Measurements from ENCODE around the gene SEMA4B. TPM values are rescaled to one million over a fixed set of nuclear protein-coding genes. Genes with fewer than 3 reads are reported as not detected.

Gene SEMA4B
- total and polyA plus RNA-seq, 9 of the 15 experiments (the other 6 are each of a cell fraction or from before 2014, with no cell fraction given), result 1.3 to 33.6 (median 11.0) TPM

- in situ Hi-C loops (cut with MboI), result no loop called here
- POLR2A ChIA-PET, result interaction anchor here (0.7 to 0.9 kb wide), 2 partner anchors 30 to 36 kb away, joined by 3 read pairs; no protein-coding TSS in a partner anchor
- BruUV-seq (replicated peaks), result no TSS peak
- H3K4me1 ChIP-seq (replicated peaks in 1 of 2; ENCODE audit: control insufficient read depth in 2 of 2, insufficient read depth in 2 of 2, low read length in 2 of 2), result peaks cover 23 to 36% of the 10 kb centered on the region in 2 experiments
- ATAC-seq (no peak), DNase-seq (ENCODE audit: extremely low read depth in 1 of 4, low spot score in 3 of 4) (no peak), FAIRE-seq (no peak)
- no peaks in the 10 kb centered on the region; the same call in 2 of the 3 replicates for H3K36me3 ChIP-seq (ENCODE audit: control insufficient read depth, insufficient read depth, low read length)
- no peaks in the 10 kb centered on the region for H3K9me1 ChIP-seq (ENCODE audit: control insufficient read depth, insufficient read depth, low read length)
- H3K79me2 ChIP-seq (ENCODE audit: control insufficient read depth, insufficient read depth, low read length), result peaks cover 24% of the 10 kb centered on the region
- H3K27me3 ChIP-seq (ENCODE audit: control insufficient read depth in 2 of 2, insufficient read depth in 2 of 2, low read length in 2 of 2), result no peaks in the 10 kb centered on the region
- H3K9me3 ChIP-seq (replicated peaks; ENCODE audit: control insufficient read depth, insufficient read depth, low read depth, low read length), result no peaks in the 10 kb centered on the region
- WGBS (ENCODE audit: insufficient coverage, low coverage, missing lambda C conversion rate), result 48% methylated on average over 2 of the region's 2 CpGs
- no peak overlapping the region for H3K4me3 ChIP-seq
- intact Hi-C loops (cut with micrococcal nuclease), result no loop called here
- H4K20me1 ChIP-seq (replicated peaks; ENCODE audit: control insufficient read depth, insufficient read depth, low read length), result no peaks in the 10 kb centered on the region
- CTCF ChIA-PET (ENCODE audit: low intra/inter-chr PET ratio), result no interaction called here
- peak overlapping the region; percentile 82 for H2AFZ ChIP-seq (ENCODE audit: low read depth, low read length)
- H3K4me2 ChIP-seq (ENCODE audit: insufficient read depth, low read length), result no peak overlapping the region
- H3K9ac ChIP-seq (ENCODE audit: insufficient read depth in 1 of 2, low read depth in 2 of 2, low read length in 2 of 2), result peak overlapping the region in 1 of 2 experiments; percentile 27; a peak in 1 of 4 replicates
- peak overlapping the region; percentile 5; the same call in 2 of the 3 replicates for H3K27ac ChIP-seq (ENCODE audit: extremely low read depth, low read depth, low read length)
- TF ChIP-seq NR2F6 (CRISPR knock-in tag; IDR thresholded peaks at IDR 0.05), result no peak
- no peak for TF ChIP-seq ATF4 (CRISPR knock-in tag; IDR thresholded peaks at IDR 0.05)
- no peak for TF ChIP-seq SIN3A (IDR thresholded peaks at IDR 0.05; ENCODE audit: borderline replicate concordance in 2 of 2, control insufficient read depth in 1 of 2, low read depth in 2 of 2, low read length in 2 of 2)
- no peak for TF ChIP-seq FIP1L1 (IDR thresholded peaks at IDR 0.05; ENCODE audit: low read depth, low read length, poor library complexity, severe bottlenecking)
- no peak for TF ChIP-seq ZNF398 (CRISPR knock-in tag; IDR thresholded peaks at IDR 0.05)
- TF ChIP-seq POLR2H (tag; IDR thresholded peaks at IDR 0.05; ENCODE audit: low read depth), result no peak
- TF ChIP-seq ZNF263 (CRISPR knock-in tag; IDR thresholded peaks at IDR 0.05; ENCODE audit: borderline replicate concordance), result peak; percentile 84
- no peak for TF ChIP-seq SFPQ (IDR thresholded peaks at IDR 0.05; ENCODE audit: low read depth, low read length)
These were observed 19.4 kb upstream of the SEMA4B start for GRCh38 chr15:90181776-90182175.
